Right lung (tissue), 5 donors: ENCODE data around the gene MTHFD1L. TPM values are rescaled to one million over a fixed set of nuclear protein-coding genes. Genes with fewer than 3 reads are reported as not detected.

Experiments
- DNase-seq, 2 donors: peaks; one replicate each; pipeline ENCODE4 v3.0.0-alpha.2; 2013
- polyA plus RNA-seq, 5 donors: library from polyadenylated mRNA; unstranded; fragments of 120-200 nt; gene quantifications; one replicate each; pipeline versions ENCODE4 v1.2.1 to v1.2.3, GENCODE V29; 2013; ENCODE audit warnings: inconsistent platforms in 1 of 5, low replicate concordance in 1 of 5; ENCODE audit not compliant: insufficient read length in 5 of 5, insufficient read depth in 1 of 5

The MTHFD1L gene
- polyA plus RNA-seq, 5 donors, result 13.7 to 18.1 (median 14.5) TPM

DNA sequence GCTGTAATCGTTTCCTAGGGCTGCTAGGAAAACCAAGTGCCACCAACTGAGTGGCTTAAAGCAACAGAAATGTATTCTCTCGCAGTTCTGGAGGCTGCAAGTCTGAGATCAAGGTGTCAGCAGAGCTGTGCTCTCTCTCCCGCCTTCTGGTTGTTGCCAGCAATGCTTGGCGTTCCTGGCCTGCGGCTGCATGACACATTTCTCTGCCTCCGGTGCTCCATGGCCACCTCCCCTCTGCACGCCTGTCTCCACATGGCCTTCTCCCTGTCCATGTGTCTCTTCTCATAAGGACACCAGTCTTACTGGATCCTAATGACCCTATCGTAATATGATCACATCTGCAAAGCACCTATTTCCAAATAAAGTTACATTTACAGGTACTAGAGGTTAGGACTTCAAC lies 282.6 kb downstream of the MTHFD1L start:
- DNase-seq, result no peak

- DNase-seq, result no peak
Measured at GRCh38 chr6:151149793-151150192, 284.3 kb downstream of the MTHFD1L start.
